GM12892 (cell line): ENCODE measurements around the gene SSR3.

Experiments used
- POLR2A ChIP-seq: IDR thresholded peaks from 2 replicates; pipeline ENCODE4 v1.6.1; 2011; ENCODE audit warnings: low read depth, low read length, control low read depth
- POLR2AphosphoS5 ChIP-seq: IDR thresholded peaks from 2 replicates; pipeline ENCODE4 v1.6.1; 2011; ENCODE audit warnings: low read depth, low read length, control low read depth
- TAF1 ChIP-seq: IDR thresholded peaks from 2 replicates; pipeline ENCODE4 v1.6.1; 2011; ENCODE audit warnings: low read depth, mild to moderate bottlenecking, control low read depth, low read length, borderline replicate concordance

DNA sequence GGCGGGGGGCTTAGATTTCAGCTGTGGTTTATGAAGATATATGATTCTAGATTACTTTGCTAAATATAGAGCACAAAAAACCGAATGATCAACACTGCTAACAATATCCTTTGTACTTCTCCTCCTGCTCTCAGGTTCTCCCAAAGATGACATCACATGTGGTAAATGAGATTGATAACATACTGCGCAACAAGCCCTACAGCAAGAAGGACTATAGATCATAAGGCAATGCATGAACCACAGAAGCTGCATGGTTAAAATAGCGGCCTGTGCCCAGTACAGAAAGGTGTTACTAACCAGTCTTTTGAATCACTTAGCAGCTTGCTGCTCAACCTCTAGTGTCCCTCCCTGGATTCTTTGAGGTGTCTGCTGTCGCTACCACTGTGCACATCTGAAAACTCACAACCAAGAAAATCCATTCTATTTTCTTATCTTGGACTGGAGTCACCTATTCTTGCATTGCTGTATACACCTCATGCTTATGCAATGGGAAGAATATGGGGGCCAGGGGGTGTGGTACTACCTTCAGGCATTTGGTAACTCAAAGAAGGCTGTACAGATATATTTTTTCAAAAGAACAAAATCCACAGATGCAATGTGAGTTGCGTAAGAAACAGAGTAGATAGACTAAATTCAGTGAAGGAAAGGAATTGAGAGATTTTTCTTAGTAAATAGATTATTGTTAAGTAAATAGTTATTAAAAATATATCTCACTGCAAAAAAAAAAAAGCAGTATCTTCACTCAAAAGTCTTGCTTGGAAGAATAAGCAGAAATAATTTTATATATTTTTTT lies 18.2 kb downstream of the SSR3 start:
- no peak for TF ChIP-seq POLR2AphosphoS5
- TF ChIP-seq TAF1 = no peak
- no peak for TF ChIP-seq POLR2A
